Measurements from ENCODE around the gene SH3BGR. TPM values are rescaled to one million over a fixed set of nuclear protein-coding genes. Genes with fewer than 3 reads are reported as not detected.
"Not testable (repeated sequence)": the region's sequence is repeated elsewhere in the genome, so short reads cannot be mapped to it uniquely, and the experiment has no call there.

SH3BGR gene
- total and polyA plus RNA-seq, 4 donors, result 17.0 to 72.2 (median 39.8) TPM

DNA sequence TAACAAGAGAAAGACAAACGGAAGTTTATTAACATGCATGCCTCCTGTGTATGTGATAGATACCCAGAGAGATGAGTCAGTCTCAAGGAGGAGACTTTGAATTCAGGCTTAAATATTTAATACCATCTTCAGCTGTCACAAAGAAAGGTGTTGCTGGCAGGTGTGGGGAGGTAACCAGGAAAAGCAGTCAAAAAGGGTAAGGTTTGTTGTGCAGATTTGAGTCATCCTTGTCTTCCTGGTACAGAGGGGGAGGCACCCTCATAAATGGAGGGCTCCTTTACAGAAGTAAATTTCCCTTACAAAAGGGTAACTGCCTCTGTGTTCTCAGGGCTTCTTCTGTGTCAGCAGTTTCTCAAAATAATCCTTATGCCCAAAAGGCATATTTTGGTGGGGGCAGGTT lies 85.8 kb downstream of the SH3BGR start:
- no peak for ATAC-seq (ENCODE audit: low FRiP score)
- no peak overlapping the region for H3K4me3 ChIP-seq (ENCODE audit: low read length in 2 of 2)
- no peaks in the 10 kb centered on the region for H3K4me1 ChIP-seq (ENCODE audit: control insufficient read depth in 1 of 2, insufficient read depth in 2 of 2, low read length in 2 of 2)
- DNase-seq, result no peak
- WGBS, 2 donors, result 25 to 49% methylated on average over 1 of the region's 1 CpG
- peaks cover 0 to 1% of the 10 kb centered on the region in 2 donors for H3K27me3 ChIP-seq (ENCODE audit: control insufficient read depth in 1 of 2, insufficient read depth in 2 of 2, low read length in 1 of 2)
- no peak overlapping the region for H3K27ac ChIP-seq (ENCODE audit: low read depth in 1 of 2, low read length in 2 of 2)
- H3K36me3 ChIP-seq (ENCODE audit: control insufficient read depth in 1 of 2, insufficient read depth in 2 of 2, low read length in 1 of 2), result no peaks in the 10 kb centered on the region
- intact Hi-C loops (cut with DNase I), result no loop called here
- no peaks in the 10 kb centered on the region for H3K9me3 ChIP-seq (ENCODE audit: control insufficient read depth, low read length)

DNA sequence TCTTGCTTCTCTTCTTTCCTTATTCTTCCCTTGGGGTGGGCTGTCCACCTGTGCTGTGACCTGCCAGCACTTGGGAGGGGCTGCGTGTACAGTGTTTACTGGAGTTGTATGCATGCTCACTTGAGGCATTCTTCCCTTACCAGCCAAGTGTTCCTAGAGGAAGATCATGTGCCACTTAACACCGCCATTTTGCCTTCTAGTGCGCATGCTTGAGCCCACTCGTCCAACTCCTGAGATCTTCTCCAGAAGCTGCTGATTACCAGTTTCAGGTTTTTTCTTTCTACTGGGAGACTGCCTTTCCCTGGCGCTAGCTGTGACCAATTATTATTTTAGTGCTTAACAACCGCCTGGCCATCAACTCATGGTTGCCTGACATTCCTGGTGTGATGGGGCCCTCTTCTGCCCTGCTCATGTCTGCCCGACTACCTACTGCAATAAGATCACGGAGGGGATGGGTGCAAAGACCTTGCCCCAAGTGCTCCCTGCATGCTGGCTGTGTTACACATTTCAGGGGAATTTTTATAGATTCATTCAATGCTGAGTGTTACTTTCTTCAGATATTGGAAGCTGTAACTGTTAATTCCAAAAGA lies 86.8 kb downstream of the SH3BGR start:
- H3K4me3 ChIP-seq (ENCODE audit: low read length in 2 of 2), result no peak overlapping the region
- DNase-seq (no peak), ATAC-seq (ENCODE audit: low FRiP score) (no peak)
- 84 to 91% methylated on average over 8 of the region's 8 CpGs for WGBS, 2 donors
- peaks cover 0 to 1% of the 10 kb centered on the region in 2 donors for H3K27me3 ChIP-seq (ENCODE audit: control insufficient read depth in 1 of 2, insufficient read depth in 2 of 2, low read length in 1 of 2)
- H3K9me3 ChIP-seq (ENCODE audit: control insufficient read depth, low read length), result no peaks in the 10 kb centered on the region
- no peak overlapping the region for H3K27ac ChIP-seq (ENCODE audit: low read depth in 1 of 2, low read length in 2 of 2)
- intact Hi-C loops (cut with DNase I), result no loop called here
- H3K4me1 ChIP-seq (ENCODE audit: control insufficient read depth in 1 of 2, insufficient read depth in 2 of 2, low read length in 2 of 2), result no peaks in the 10 kb centered on the region
- no peaks in the 10 kb centered on the region for H3K36me3 ChIP-seq (ENCODE audit: control insufficient read depth in 1 of 2, insufficient read depth in 2 of 2, low read length in 1 of 2)

DNA sequence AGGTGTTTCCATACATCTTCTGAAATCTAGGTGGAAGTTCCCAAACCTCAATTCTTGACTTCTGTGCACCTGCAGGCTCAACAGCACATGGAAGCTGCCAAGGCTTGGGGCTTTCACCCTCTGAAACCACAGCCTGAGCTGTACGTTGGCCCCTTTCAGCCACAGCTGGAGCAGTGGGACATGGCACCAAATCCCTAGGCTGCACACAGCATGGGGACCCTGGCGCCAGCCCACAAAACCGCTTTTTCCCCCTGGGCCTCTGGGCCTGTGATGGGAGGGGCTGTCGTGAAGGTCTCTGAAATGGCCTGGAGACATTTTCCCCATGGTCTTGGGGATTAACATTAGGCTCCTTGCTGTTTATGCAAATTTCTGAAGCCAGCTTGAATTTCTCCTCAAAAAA lies 88.6 kb downstream of the SH3BGR start:
- H3K9me3 ChIP-seq (ENCODE audit: control insufficient read depth, low read length); DNase-seq; ATAC-seq (ENCODE audit: low FRiP score); H3K27ac ChIP-seq (ENCODE audit: low read depth in 1 of 2, low read length in 2 of 2); H3K36me3 ChIP-seq (ENCODE audit: control insufficient read depth in 1 of 2, insufficient read depth in 2 of 2, low read length in 1 of 2); H3K4me1 ChIP-seq (ENCODE audit: control insufficient read depth in 1 of 2, insufficient read depth in 2 of 2, low read length in 2 of 2); H3K4me3 ChIP-seq (ENCODE audit: low read length in 2 of 2); intact Hi-C loops (cut with DNase I); H3K27me3 ChIP-seq (ENCODE audit: control insufficient read depth in 1 of 2, insufficient read depth in 2 of 2, low read length in 1 of 2): not testable (repeated sequence)
- 95% methylated on average over 4 of the region's 4 CpGs for WGBS, 2 donors

DNA sequence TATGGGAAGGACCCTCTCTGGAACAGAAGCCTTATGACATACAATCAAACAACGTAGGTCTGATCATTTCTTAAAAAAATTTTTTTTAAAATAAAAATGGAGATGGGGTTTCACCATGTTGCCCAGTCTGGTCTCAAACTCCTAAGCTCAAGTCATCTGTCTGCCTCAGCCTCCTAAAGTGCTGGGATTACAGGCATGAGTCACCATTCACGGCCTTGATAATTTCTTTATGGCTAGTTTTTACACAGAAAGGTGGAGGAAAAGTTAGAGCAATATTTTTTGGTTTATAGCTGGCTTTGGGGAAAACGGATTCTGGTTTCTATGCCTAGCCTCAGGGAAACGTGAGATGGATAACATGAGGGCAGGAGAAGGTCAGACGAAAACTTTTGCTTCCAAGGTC lies 91.0 kb downstream of the SH3BGR start:
- ATAC-seq (ENCODE audit: low FRiP score) (no peak), DNase-seq (no peak)
- Histone ChIP-seq H3K9me3 (ENCODE audit: control insufficient read depth, low read length) (no peaks in the 10 kb centered on the region), H3K4me1 (ENCODE audit: control insufficient read depth in 1 of 2, insufficient read depth in 2 of 2, low read length in 2 of 2) (no peaks in the 10 kb centered on the region), H3K27ac (ENCODE audit: low read depth in 1 of 2, low read length in 2 of 2) (no peak overlapping the region), H3K4me3 (ENCODE audit: low read length in 2 of 2) (no peak overlapping the region), H3K36me3 (ENCODE audit: control insufficient read depth in 1 of 2, insufficient read depth in 2 of 2, low read length in 1 of 2) (no peaks in the 10 kb centered on the region), H3K27me3 (ENCODE audit: control insufficient read depth in 1 of 2, insufficient read depth in 2 of 2, low read length in 1 of 2) (peaks cover 0 to 1% of the 10 kb centered on the region in 2 donors)
- WGBS, 2 donors, result 70 to 78% methylated on average over 5 of the region's 5 CpGs
- intact Hi-C loops (cut with DNase I), result no loop called here

DNA sequence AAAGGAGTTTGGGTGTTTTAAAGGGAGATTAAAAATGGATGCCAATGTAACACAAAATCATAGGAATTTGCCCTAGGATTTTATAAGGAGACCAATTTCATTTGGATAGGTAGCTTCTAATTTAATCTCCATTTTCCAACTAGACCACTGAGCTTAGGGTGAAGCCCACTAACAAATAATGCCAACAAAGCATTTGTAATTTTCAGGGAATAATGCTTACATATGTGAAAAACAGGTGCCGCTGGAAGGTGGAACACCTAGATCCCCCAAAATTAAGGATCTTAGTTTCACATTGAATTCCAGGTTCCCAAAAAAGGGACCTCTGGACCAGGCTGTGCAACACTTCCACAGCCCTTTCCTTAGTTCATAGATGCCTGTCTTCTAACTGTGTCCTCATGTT lies 94.8 kb downstream of the SH3BGR start:
- Histone ChIP-seq H3K27me3 (ENCODE audit: control insufficient read depth in 1 of 2, insufficient read depth in 2 of 2, low read length in 1 of 2) (no peaks in the 10 kb centered on the region), H3K9me3 (ENCODE audit: control insufficient read depth, low read length) (no peaks in the 10 kb centered on the region), H3K36me3 (ENCODE audit: control insufficient read depth in 1 of 2, insufficient read depth in 2 of 2, low read length in 1 of 2) (no peaks in the 10 kb centered on the region), H3K27ac (ENCODE audit: low read depth in 1 of 2, low read length in 2 of 2) (no peak overlapping the region), H3K4me3 (ENCODE audit: low read length in 2 of 2) (no peak overlapping the region), H3K4me1 (ENCODE audit: control insufficient read depth in 1 of 2, insufficient read depth in 2 of 2, low read length in 2 of 2) (no peaks in the 10 kb centered on the region)
- ATAC-seq (ENCODE audit: low FRiP score), result no peak
- 94 to 98% methylated on average over 1 of the region's 1 CpG for WGBS, 2 donors
- DNase-seq, result no peak
- intact Hi-C loops (cut with DNase I), result no loop called here

DNA sequence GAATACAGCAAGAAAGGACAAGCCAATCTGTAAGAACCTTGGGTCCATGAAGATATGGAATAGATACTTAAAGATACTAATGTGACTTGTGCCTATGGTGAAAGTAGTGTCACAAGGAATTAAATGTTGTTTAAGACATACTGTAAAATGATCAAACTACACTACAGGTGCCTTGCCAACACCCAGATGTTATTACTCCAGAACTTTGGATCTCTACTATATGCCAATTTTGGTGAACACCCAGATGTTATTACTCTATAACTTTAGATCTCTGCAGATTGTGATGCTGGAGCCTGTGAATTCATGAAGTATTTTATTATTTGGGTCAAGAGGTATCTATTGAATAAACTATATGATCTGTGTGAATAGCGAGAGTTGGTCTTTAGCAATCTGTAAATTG lies 101.1 kb downstream of the SH3BGR start:
- Histone ChIP-seq H3K4me1 (ENCODE audit: control insufficient read depth in 1 of 2, insufficient read depth in 2 of 2, low read length in 2 of 2) (no peaks in the 10 kb centered on the region), H3K36me3 (ENCODE audit: control insufficient read depth in 1 of 2, insufficient read depth in 2 of 2, low read length in 1 of 2) (no peaks in the 10 kb centered on the region), H3K27ac (ENCODE audit: low read depth in 1 of 2, low read length in 2 of 2) (no peak overlapping the region), H3K9me3 (ENCODE audit: control insufficient read depth, low read length) (no peaks in the 10 kb centered on the region), H3K4me3 (ENCODE audit: low read length in 2 of 2) (no peak overlapping the region), H3K27me3 (ENCODE audit: control insufficient read depth in 1 of 2, insufficient read depth in 2 of 2, low read length in 1 of 2) (no peaks in the 10 kb centered on the region)
- WGBS, 2 donors, result 52 to 81% methylated on average over 1 of the region's 1 CpG
- DNase-seq (no peak), ATAC-seq (ENCODE audit: low FRiP score) (no peak)
- intact Hi-C loops (cut with DNase I), result no loop called here

DNA sequence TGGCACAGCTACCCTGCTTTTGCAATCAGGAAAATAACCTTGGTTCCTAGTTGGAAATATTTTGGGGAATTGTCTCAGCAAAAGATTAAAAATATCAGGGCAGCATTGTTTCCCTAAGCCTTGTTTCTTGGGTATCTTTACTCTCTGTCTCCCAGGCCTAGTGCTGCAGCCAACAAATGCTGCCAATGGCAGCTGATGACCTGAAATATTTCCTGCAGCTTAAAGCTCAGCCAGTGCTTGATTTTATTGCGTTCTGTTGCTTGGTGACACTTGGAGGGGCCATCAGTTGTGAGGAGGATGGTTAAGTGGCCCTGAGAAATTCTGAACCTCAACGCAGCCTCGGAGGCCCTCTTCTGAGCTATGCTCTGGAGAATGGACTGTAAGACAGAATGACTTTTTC lies 101.6 kb downstream of the SH3BGR start:
- H3K4me3 ChIP-seq (ENCODE audit: low read length in 2 of 2), result no peak overlapping the region
- intact Hi-C loops (cut with DNase I), result no loop called here
- H3K27me3 ChIP-seq (ENCODE audit: control insufficient read depth in 1 of 2, insufficient read depth in 2 of 2, low read length in 1 of 2), result no peaks in the 10 kb centered on the region
- DNase-seq, result no peak
- no peaks in the 10 kb centered on the region for H3K36me3 ChIP-seq (ENCODE audit: control insufficient read depth in 1 of 2, insufficient read depth in 2 of 2, low read length in 1 of 2)
- no peaks in the 10 kb centered on the region for H3K9me3 ChIP-seq (ENCODE audit: control insufficient read depth, low read length)
- ATAC-seq (ENCODE audit: low FRiP score), result no peak
- no peaks in the 10 kb centered on the region for H3K4me1 ChIP-seq (ENCODE audit: control insufficient read depth in 1 of 2, insufficient read depth in 2 of 2, low read length in 2 of 2)
- WGBS, 2 donors, result 16 to 41% methylated on average over 3 of the region's 3 CpGs
- H3K27ac ChIP-seq (ENCODE audit: low read depth in 1 of 2, low read length in 2 of 2), result no peak overlapping the region

DNA sequence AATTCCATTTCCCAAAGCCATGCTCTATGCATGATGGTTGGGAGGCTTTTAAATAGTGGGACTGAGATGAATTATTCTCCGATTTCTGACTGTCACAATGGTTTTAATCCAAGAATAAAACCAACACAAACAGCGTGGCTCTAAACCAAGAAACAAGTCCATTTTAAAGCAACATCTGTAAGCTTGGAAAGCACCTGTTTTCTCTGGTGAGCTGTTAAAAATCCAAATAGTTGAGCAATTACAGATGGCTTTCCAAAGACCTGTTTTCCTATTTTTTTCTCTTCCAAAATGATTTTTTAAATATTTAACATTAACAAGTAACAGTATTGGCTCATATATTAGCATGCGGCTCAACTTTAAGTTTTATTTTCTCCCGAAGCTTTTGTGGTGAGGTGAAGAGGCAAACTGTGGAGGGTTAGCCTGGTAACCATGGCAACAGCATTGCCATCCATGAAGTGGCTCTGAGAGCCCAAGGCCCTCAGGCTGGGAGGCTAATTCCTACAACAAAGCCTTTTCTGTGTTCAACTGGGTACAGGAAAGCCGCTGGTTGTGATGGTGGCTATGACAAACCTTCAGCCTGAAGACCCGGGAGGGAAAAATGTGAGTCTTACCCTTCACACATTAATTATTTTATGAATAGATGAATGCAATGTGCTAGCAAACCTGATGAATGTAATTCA lies 104.3 kb downstream of the SH3BGR start:
- intact Hi-C loops (cut with DNase I), result no loop called here
- H3K4me3 ChIP-seq (ENCODE audit: low read length in 2 of 2), result no peak overlapping the region
- H3K36me3 ChIP-seq (ENCODE audit: control insufficient read depth in 1 of 2, insufficient read depth in 2 of 2, low read length in 1 of 2), result no peaks in the 10 kb centered on the region
- ATAC-seq (ENCODE audit: low FRiP score) (no peak), DNase-seq (no peak)
- WGBS, 2 donors, result 69 to 80% methylated on average over 6 of the region's 6 CpGs
- H3K9me3 ChIP-seq (ENCODE audit: control insufficient read depth, low read length), result no peaks in the 10 kb centered on the region
- H3K27ac ChIP-seq (ENCODE audit: low read depth in 1 of 2, low read length in 2 of 2), result no peak overlapping the region
- no peaks in the 10 kb centered on the region for H3K4me1 ChIP-seq (ENCODE audit: control insufficient read depth in 1 of 2, insufficient read depth in 2 of 2, low read length in 2 of 2)
- no peaks in the 10 kb centered on the region for H3K27me3 ChIP-seq (ENCODE audit: control insufficient read depth in 1 of 2, insufficient read depth in 2 of 2, low read length in 1 of 2)

DNA sequence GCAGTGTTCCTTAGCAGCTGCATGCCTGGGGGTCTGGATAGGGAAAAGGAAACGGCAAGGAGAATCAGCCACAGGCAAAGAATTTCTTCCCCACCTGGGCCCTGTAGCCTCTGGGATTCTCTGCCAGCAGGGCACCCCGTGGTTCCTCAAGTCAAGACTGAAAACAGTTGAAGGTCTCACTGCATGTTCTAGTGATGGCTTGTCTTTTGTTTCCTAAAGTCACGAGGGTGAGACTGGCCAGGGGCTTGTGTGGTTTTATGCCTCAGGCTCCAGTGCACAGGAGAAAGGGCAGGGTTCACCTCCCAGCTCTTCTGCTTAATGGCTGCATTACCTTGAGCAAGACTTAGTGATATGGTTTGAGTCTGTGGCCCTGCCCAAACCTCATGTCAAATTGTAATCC lies 107.7 kb downstream of the SH3BGR start:
- ATAC-seq (ENCODE audit: low FRiP score) (no peak), DNase-seq (no peak)
- 58 to 83% methylated on average over 3 of the region's 3 CpGs for WGBS, 2 donors
- Histone ChIP-seq H3K4me3 (ENCODE audit: low read length in 2 of 2) (no peak overlapping the region), H3K27ac (ENCODE audit: low read depth in 1 of 2, low read length in 2 of 2) (no peak overlapping the region), H3K27me3 (ENCODE audit: control insufficient read depth in 1 of 2, insufficient read depth in 2 of 2, low read length in 1 of 2) (no peaks in the 10 kb centered on the region), H3K36me3 (ENCODE audit: control insufficient read depth in 1 of 2, insufficient read depth in 2 of 2, low read length in 1 of 2) (no peaks in the 10 kb centered on the region), H3K9me3 (ENCODE audit: control insufficient read depth, low read length) (no peaks in the 10 kb centered on the region), H3K4me1 (ENCODE audit: control insufficient read depth in 1 of 2, insufficient read depth in 2 of 2, low read length in 2 of 2) (peaks cover 0 to 2% of the 10 kb centered on the region in 2 donors)
- intact Hi-C loops (cut with DNase I), result no loop called here

All from aorta (tissue), 5 donors.